Prostate gland (tissue), 2 donors: ENCODE data around the gene OR2A7.
"Not testable (repeated sequence)": the region's sequence is repeated elsewhere in the genome, so short reads cannot be mapped to it uniquely, and the experiment has no call there.

ENCODE experiments used
- CTCF ChIP-seq, 4 experiments: fragments of 200-600 bp in 2 of 4; fragments of 450-650 bp in 2 of 4; sonication (generic) in 2 of 4; IDR thresholded peaks; 1 replicate in 3 of 4; 2 replicates in 1 of 4; pipeline ENCODE4 v1.5.1; 2016 to 2019; ENCODE audit warnings: antibody characterized with exemption in 4 of 4, mild to moderate bottlenecking in 2 of 4, moderate library complexity in 2 of 4
- POLR2AphosphoS5 ChIP-seq: sonication (generic); formaldehyde crosslinking; IDR thresholded peaks from one replicate; pipeline ENCODE4 v1.6.1; 2017; ENCODE audit warnings: antibody characterized with exemption

GRCh38 chr7:144238530-144239082 is 26.0 kb downstream of the OR2A7 start:
- TF ChIP-seq CTCF (IDR thresholded peaks at IDR 0.05); POLR2AphosphoS5: not testable (repeated sequence)
